Hepatocyte (in vitro differentiated cells): Measurements from ENCODE around the gene RNF115.

Experiments
- EZH2phosphoT487 ChIP-seq: fragments of 200-600 bp; sonication (generic); IDR thresholded peaks from one replicate; pipeline ENCODE4 v1.6.1; 2018; ENCODE audit warnings: antibody characterized with exemption, mild to moderate bottlenecking, low read depth, moderate library complexity; ENCODE audit not compliant: unreplicated experiment, severe bottlenecking
- TF ChIP-seq, protein P1 (sequence below): fragments of 200-600 bp; sonication (generic); IDR thresholded peaks from 2 replicates; pipeline ENCODE4 v1.5.1; 2016; ENCODE audit warnings: antibody characterized with exemption, mild to moderate bottlenecking; ENCODE audit not compliant: poor library complexity

DNA sequence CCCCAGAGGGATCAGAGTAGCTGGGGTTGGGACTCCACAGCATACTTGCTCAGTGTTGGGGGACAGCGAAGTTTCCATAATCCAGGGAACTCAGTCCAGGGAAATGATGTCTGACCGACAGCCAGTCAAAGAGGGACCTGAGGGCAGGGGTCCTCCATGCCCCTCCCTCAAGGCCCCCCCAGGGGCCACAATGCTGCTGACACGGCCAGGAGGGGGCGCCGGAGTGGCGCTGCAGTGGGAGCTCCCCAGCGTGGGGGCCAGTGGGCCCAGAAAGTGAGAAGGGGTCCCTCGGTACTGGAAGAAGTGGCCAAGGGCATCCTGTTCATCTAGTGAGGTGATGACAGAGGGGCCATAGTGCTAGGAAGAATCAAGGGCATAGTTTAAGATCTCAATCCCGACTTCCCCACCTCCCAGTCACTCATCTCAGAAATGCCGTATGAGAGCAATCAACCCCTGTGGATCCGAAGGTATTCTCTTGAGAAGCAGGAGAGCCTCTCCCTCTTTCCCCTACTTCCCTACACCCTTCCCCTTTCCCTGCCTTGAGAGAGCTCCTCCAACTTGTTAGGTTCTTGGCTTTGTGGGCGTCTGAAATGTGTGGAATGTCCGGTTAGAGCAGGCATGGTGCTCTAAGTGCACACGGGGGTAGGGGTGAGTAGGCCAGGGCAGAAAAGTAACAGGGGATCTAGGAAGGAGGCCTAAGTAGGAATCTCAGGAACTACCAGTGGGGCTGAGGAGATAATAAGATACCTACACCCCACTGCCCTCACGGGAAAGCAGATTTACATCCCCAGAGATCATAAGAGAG is 25.7 kb upstream of the RNF115 start:
- TF ChIP-seq, protein P1, sequence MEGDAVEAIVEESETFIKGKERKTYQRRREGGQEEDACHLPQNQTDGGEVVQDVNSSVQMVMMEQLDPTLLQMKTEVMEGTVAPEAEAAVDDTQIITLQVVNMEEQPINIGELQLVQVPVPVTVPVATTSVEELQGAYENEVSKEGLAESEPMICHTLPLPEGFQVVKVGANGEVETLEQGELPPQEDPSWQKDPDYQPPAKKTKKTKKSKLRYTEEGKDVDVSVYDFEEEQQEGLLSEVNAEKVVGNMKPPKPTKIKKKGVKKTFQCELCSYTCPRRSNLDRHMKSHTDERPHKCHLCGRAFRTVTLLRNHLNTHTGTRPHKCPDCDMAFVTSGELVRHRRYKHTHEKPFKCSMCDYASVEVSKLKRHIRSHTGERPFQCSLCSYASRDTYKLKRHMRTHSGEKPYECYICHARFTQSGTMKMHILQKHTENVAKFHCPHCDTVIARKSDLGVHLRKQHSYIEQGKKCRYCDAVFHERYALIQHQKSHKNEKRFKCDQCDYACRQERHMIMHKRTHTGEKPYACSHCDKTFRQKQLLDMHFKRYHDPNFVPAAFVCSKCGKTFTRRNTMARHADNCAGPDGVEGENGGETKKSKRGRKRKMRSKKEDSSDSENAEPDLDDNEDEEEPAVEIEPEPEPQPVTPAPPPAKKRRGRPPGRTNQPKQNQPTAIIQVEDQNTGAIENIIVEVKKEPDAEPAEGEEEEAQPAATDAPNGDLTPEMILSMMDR: peak; percentile 25
- no peak for TF ChIP-seq EZH2phosphoT487
